Sigmoid colon (tissue), 4 donors: ENCODE results near the gene RALGAPB.

ENCODE experiments used
- EP300 ChIP-seq, 4 donors: sonication (generic); formaldehyde crosslinking; IDR thresholded peaks; one replicate each; pipeline ENCODE4 v1.6.1; 2017; ENCODE audit warnings: antibody characterized with exemption in 4 of 4
- POLR2A ChIP-seq, 2 donors: fragments of 450-650 bp; IDR thresholded peaks; one replicate each; pipeline ENCODE4 v1.6.1; 2016; ENCODE audit warnings: antibody characterized with exemption in 2 of 2, mild to moderate bottlenecking in 2 of 2, moderate library complexity in 2 of 2
- POLR2AphosphoS5 ChIP-seq, 4 donors: sonication (generic); formaldehyde crosslinking; IDR thresholded peaks; one replicate each; pipeline ENCODE4 v1.6.1; 2017; ENCODE audit warnings: antibody characterized with exemption in 4 of 4
- TF ChIP-seq, protein P1 (sequence below), 4 experiments: fragments of 450-650 bp in 3 of 4; fragments of 200-600 bp in 1 of 4; IDR thresholded peaks; one replicate each; pipeline ENCODE4 v1.5.1; 2016 to 2019; ENCODE audit warnings: antibody characterized with exemption in 4 of 4, mild to moderate bottlenecking in 3 of 4, moderate library complexity in 2 of 4

DNA sequence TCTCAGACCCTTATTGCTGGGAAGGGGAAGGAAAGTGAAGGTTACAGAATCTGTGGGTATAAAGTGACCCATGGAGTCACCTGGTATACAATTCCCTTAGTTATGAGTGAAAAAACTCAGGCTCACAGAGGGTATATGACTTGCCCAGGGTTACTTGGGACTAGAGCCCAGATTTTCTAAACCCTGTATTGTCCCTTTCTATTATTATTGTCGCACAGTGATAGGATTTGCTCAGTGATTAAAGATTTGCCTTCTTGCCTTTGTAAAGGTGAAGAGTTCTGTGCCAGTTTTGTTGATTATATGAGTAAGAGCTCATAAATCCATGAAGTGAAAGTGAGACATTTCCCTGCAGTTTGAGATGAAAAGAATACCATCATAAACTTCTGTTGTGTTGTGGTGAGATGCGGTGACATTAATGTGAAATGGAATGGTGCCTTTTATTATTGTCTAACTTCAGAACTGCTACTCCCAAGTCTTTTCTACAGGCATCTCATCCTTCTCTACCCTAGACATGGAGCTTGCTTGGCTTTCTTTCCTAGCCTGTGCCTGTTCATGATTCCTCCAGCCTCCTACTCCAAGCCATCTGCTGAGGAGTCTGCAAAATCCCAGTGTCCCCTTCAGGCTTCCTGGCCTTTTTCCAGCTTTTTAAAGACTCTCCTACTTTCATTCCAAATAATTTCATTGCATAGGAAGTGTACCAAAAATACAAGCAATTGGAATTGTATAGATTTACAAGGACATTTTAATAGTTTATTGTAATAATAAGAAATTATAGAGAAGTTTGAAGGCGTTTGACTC is 74.8 kb downstream of the RALGAPB start:
- TF ChIP-seq POLR2A (IDR thresholded peaks at IDR 0.05) = no peak
- TF ChIP-seq, protein P1, sequence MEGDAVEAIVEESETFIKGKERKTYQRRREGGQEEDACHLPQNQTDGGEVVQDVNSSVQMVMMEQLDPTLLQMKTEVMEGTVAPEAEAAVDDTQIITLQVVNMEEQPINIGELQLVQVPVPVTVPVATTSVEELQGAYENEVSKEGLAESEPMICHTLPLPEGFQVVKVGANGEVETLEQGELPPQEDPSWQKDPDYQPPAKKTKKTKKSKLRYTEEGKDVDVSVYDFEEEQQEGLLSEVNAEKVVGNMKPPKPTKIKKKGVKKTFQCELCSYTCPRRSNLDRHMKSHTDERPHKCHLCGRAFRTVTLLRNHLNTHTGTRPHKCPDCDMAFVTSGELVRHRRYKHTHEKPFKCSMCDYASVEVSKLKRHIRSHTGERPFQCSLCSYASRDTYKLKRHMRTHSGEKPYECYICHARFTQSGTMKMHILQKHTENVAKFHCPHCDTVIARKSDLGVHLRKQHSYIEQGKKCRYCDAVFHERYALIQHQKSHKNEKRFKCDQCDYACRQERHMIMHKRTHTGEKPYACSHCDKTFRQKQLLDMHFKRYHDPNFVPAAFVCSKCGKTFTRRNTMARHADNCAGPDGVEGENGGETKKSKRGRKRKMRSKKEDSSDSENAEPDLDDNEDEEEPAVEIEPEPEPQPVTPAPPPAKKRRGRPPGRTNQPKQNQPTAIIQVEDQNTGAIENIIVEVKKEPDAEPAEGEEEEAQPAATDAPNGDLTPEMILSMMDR (IDR thresholded peaks at IDR 0.05) = no peak
- TF ChIP-seq POLR2AphosphoS5 (IDR thresholded peaks at IDR 0.05) = no peak
- TF ChIP-seq EP300 (IDR thresholded peaks at IDR 0.05) = no peak
